Psoas muscle (tissue), 8 donors: Measurements from ENCODE around the gene DNAJC17. TPM values are rescaled to one million over a fixed set of nuclear protein-coding genes. Genes with fewer than 3 reads are reported as not detected.

ENCODE experiments used
- ATAC-seq, 4 donors: fragments of 200-7000 bp; cut with Tn5 transposase; one replicate each; pipeline ENCODE4 v1.9.1; 2020; ENCODE audit warnings: moderate library complexity in 3 of 4, mild to moderate bottlenecking in 2 of 4
- DNase-seq, 2 donors: peaks; one replicate each; pipeline ENCODE4 v3.0.0-alpha.2; 2020
- H3K27ac ChIP-seq: fragments of 200-600 bp; one replicate; pipeline ENCODE4 v1.8.0; 2022
- H3K27me3 ChIP-seq, 3 donors: fragments of 200-600 bp in 1 of 3; one replicate each; pipeline versions ENCODE4 v1.6.1 to v1.8.0; 2013 to 2022; ENCODE audit warnings: low read length in 2 of 3, mild to moderate bottlenecking in 2 of 3, moderate library complexity in 1 of 3; ENCODE audit not compliant: insufficient read depth in 3 of 3
- H3K36me3 ChIP-seq, 2 donors: fragments of 200-600 bp in 1 of 2; one replicate each; pipeline versions ENCODE4 v1.6.1 to v1.8.0; 2013 to 2022; ENCODE audit warnings: low read depth in 1 of 2, mild to moderate bottlenecking in 1 of 2, moderate library complexity in 1 of 2; ENCODE audit not compliant: insufficient read depth in 1 of 2
- H3K4me1 ChIP-seq: fragments of 200-600 bp; one replicate; pipeline ENCODE4 v1.8.0; 2022
- H3K4me3 ChIP-seq: fragments of 200-600 bp; one replicate; pipeline ENCODE4 v1.8.0; 2022; ENCODE audit warnings: mild to moderate bottlenecking
- H3K9me3 ChIP-seq: fragments of 200-600 bp; one replicate; pipeline ENCODE4 v1.8.0; 2022
- CTCF ChIP-seq: fragments of 200-600 bp; IDR thresholded peaks from one replicate; pipeline ENCODE4 v1.8.0; 2022; ENCODE audit warnings: antibody characterized with exemption
- whole genome bisulfite sequencing, 3 donors: extraction: QIAGEN DNeasy Blood & Tissue Kit; methylation state at CpG; one replicate each; pipeline versions ENCODE4 v1.1.6 to v1.1.7; 2013; 5-methylcytosine and 5-hydroxymethylcytosine counted together
- intact Hi-C, 2 donors: fragments of 100-400 bp; cut with DNase I; formaldehyde crosslinking; loops; one replicate each; pipeline versions ENCODE4 v1.11.0 to v1.14.2; 2022
- polyA plus RNA-seq, 3 donors: library from polyadenylated mRNA; stranded (reverse); fragments of 200-250 nt; gene quantifications; one replicate each; pipeline ENCODE4 v1.2.3, GENCODE V29; 2013
- total RNA-seq, 4 donors: library from RNA; stranded (reverse); fragmentation: NEBNext Ultra II Directional in 2 of 4; extraction: Animal tissue kit (Norgen Biotek cat#: 25700) in 2 of 4; gene quantifications; one replicate each; pipeline versions ENCODE4 v1.2.1 to v1.2.4, GENCODE V29; 2021 to 2023
- donor health status: healthy with polysubstance abuse.
- donor health status: DM: no; HTN: no; CAD: no; lungs with moderate emphysema.
- donor health status: Bipolar disorder and iron deficiency.
- donor health status: healthy.
- donor health status: DM: yes; HTN: yes; CAD: no.
- donor health status: DM: no; HTN: no; CAD: no.
- donor health status: DM: no; HTN: no; CAD: no.
- donor health status: DM: yes; HTN: yes; CAD: no.

DNAJC17 gene
- total and polyA plus RNA-seq, 7 donors = 8.9 to 32.4 (median 16.6) TPM

GRCh38 chr15:40762919-40763800 lies 44.1 kb downstream of the DNAJC17 start:
- WGBS, 3 donors = 27 to 31% (median 30%) methylated on average over 54 to 55 of the region's 55 CpGs
- Histone ChIP-seq H3K36me3 (peaks cover 0 to 10% of the 10 kb centered on the region in 2 donors), H3K27me3 (no peaks in the 10 kb centered on the region), H3K4me3 (peak overlapping the region; percentile 71), H3K4me1 (peaks cover 16% of the 10 kb centered on the region), H3K9me3 (no peaks in the 10 kb centered on the region), H3K27ac (peak overlapping the region; percentile 76)
- no peak for TF ChIP-seq CTCF
- peak; percentile 72 to 81 for DNase-seq
- intact Hi-C loops = no loop called here
- peak; percentile 21 to 37 (median 32) for ATAC-seq

- Histone ChIP-seq H3K27me3 (no peaks in the 10 kb centered on the region), H3K4me1 (peaks cover 15% of the 10 kb centered on the region), H3K27ac (no peak overlapping the region), H3K9me3 (no peaks in the 10 kb centered on the region), H3K4me3 (no peak overlapping the region), H3K36me3 (no peaks in the 10 kb centered on the region)
- ATAC-seq = no peak
- DNase-seq = no peak
- 90 to 93% (median 91%) methylated on average over 5 of the region's 5 CpGs for WGBS, 3 donors
- TF ChIP-seq CTCF = no peak
- intact Hi-C loops = loop anchor here in 1 of 2 donors (10.0 kb wide), 1 partner anchor 45 kb away; the partner anchor contains the start of genes DNAJC17 and ZFYVE19
These were observed 47.3 kb downstream of the DNAJC17 start for GRCh38 chr15:40759961-40760360.

- no peaks in the 10 kb centered on the region for H3K27me3 ChIP-seq
- intact Hi-C loops = loop anchor here in 1 of 2 donors (10.0 kb wide), 1 partner anchor 48 kb away; the partner anchor contains the start of genes DNAJC17 and ZFYVE19
- WGBS, 3 donors = 27 to 35% (median 29%) methylated on average over 6 of the region's 6 CpGs
- ATAC-seq = no peak
- H3K4me3 ChIP-seq = no peak overlapping the region
- no peak overlapping the region for H3K27ac ChIP-seq
- H3K36me3 ChIP-seq = peaks cover 0 to 19% of the 10 kb centered on the region in 2 donors
- peaks cover 15% of the 10 kb centered on the region for H3K4me1 ChIP-seq
- peak in 1 of 2 donors; percentile 22 for DNase-seq
- no peaks in the 10 kb centered on the region for H3K9me3 ChIP-seq
- no peak for TF ChIP-seq CTCF
These were observed 50.3 kb downstream of the DNAJC17 start for GRCh38 chr15:40756938-40757337.

GRCh38 chr15:40755812-40756208 lies 51.5 kb downstream of the DNAJC17 start:
- 66 to 67% (median 66%) methylated on average over 10 of the region's 10 CpGs for WGBS, 3 donors
- intact Hi-C loops = loop anchor here in 1 of 2 donors (10.0 kb wide), 1 partner anchor 49 kb away; the partner anchor contains the start of genes DNAJC17 and ZFYVE19
- ATAC-seq = no peak

More at GRCh38 chr15:40755812-40756208, 51.5 kb downstream of the DNAJC17 start:
- peaks cover 15% of the 10 kb centered on the region for H3K4me1 ChIP-seq
- H3K4me3 ChIP-seq = peak overlapping the region; percentile 91
- H3K27me3 ChIP-seq = no peaks in the 10 kb centered on the region
- H3K9me3 ChIP-seq = no peaks in the 10 kb centered on the region
- peak in 1 of 2 donors; percentile 32 for DNase-seq
- TF ChIP-seq CTCF = no peak
- peaks cover 2 to 31% of the 10 kb centered on the region in 2 donors for H3K36me3 ChIP-seq
- H3K27ac ChIP-seq = peak overlapping the region; percentile 77
